Measurements from ENCODE around the gene DHRS12. TPM values are rescaled to one million over a fixed set of nuclear protein-coding genes. Genes with fewer than 3 reads are reported as not detected.

The DHRS12 gene
- total and polyA plus RNA-seq, 8 donors = 4.2 to 27.2 (median 14.1) TPM; not detected in 1

DNA sequence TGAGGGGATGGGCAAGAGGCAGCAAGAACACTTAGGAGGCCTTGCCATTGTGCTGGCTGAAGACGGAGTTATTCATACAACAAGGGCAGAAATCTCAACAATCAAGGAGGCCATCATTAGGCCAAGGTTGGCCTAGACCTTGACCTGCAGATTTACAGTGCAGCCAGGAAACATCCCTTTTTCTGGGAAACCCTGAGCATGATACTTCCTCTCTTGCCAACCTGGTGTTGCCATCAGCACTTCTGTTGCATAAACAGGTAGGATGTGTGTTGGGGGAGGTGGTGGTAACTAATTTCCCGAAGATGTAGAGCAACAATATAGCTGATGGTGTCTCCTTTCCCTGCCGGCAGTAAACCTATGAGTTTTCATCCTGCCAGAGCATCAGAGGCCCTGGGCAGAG lies 33.1 kb upstream of the DHRS12 start:
- intact Hi-C loops (cut with DNase I; ENCODE audit: low total_unique reads) = no loop called here

DNA sequence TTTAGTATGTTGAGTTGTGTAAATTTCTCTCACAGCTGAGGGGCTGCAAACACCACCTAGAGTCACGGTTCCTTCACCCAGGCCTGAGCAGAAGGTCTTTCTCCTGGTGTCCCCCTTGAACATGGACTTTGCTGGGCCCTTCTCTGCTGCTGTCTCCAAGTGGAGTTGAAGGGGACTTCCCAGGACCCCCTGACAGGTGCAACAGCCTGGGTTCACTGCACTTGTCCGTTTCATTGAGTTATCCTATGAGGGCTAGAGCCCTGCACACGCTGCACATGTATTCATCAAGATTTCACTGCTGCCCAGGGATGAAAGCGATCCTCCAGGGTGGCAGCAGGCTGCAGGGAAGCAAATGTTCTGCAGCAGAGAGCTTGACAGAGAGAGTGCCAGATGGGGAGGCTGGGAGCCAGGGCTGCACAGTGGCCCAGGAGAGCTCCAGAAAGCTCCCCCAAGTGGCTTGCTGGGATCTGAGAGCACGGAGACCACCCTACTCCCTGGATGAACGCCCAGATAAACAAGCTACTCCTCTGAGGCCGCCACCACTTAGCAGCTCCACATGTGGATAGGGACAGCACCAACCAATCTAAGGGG lies 30.7 kb upstream of the DHRS12 start:
- no peaks in the 10 kb centered on the region for H3K27me3 ChIP-seq
- H3K27ac ChIP-seq = no peak overlapping the region
- TF ChIP-seq EP300 (IDR thresholded peaks at IDR 0.05) (no peak), POLR2A (IDR thresholded peaks at IDR 0.05) (no peak), POLR2AphosphoS5 (IDR thresholded peaks at IDR 0.05) (no peak)
- TF ChIP-seq, protein P1, sequence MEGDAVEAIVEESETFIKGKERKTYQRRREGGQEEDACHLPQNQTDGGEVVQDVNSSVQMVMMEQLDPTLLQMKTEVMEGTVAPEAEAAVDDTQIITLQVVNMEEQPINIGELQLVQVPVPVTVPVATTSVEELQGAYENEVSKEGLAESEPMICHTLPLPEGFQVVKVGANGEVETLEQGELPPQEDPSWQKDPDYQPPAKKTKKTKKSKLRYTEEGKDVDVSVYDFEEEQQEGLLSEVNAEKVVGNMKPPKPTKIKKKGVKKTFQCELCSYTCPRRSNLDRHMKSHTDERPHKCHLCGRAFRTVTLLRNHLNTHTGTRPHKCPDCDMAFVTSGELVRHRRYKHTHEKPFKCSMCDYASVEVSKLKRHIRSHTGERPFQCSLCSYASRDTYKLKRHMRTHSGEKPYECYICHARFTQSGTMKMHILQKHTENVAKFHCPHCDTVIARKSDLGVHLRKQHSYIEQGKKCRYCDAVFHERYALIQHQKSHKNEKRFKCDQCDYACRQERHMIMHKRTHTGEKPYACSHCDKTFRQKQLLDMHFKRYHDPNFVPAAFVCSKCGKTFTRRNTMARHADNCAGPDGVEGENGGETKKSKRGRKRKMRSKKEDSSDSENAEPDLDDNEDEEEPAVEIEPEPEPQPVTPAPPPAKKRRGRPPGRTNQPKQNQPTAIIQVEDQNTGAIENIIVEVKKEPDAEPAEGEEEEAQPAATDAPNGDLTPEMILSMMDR (IDR thresholded peaks at IDR 0.05) = no peak
- no peak overlapping the region for H3K4me3 ChIP-seq
- H3K9me3 ChIP-seq = no peaks in the 10 kb centered on the region
- peak in 1 of 2 donors; percentile 18 for DNase-seq
- intact Hi-C loops (cut with DNase I; ENCODE audit: low total_unique reads) = no loop called here
- WGBS, 5 donors = 56 to 74% (median 59%) methylated on average over 7 of the region's 7 CpGs
- no peaks in the 10 kb centered on the region for H3K36me3 ChIP-seq
- peaks cover 0 to 4% (median 0%) of the 10 kb centered on the region in 4 donors for H3K4me1 ChIP-seq

More for the DNA sequence above, 33.1 kb upstream of the DHRS12 start:
- H3K36me3 ChIP-seq = no peaks in the 10 kb centered on the region
- 88 to 95% (median 91%) methylated on average over 2 to 3 of the region's 3 CpGs for WGBS, 5 donors
- H3K27ac ChIP-seq = peak overlapping the region in 2 of 5 donors; percentile 54 to 60
- TF ChIP-seq POLR2A (IDR thresholded peaks at IDR 0.05) (no peak), EP300 (IDR thresholded peaks at IDR 0.05) (no peak), POLR2AphosphoS5 (IDR thresholded peaks at IDR 0.05) (no peak)
- TF ChIP-seq, protein P1 (IDR thresholded peaks at IDR 0.05) = no peak
- no peak overlapping the region for H3K4me3 ChIP-seq
- no peak for DNase-seq
- H3K27me3 ChIP-seq = no peaks in the 10 kb centered on the region
- H3K4me1 ChIP-seq = peaks cover 0 to 3% (median 0%) of the 10 kb centered on the region in 4 donors
- H3K9me3 ChIP-seq = no peaks in the 10 kb centered on the region

DNA sequence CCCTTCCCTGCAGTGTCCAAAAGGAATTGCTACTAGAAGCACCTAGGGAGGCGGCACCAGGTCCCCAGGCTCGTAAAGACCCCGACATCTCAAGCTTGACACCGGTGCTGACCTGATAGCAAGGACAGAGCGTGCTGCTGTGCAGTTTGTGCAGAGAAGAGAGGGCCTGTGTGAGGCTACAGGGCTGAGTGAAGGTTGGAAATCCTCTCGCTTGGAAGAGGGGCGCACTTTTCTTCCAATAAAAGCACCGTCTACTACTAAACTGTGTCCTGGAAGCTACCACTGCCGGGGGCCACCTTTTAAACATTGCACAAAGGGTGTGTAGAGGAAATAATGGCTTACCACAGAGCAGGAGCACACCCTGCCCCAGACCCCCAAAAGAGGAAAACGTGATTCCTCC lies 30.0 kb upstream of the DHRS12 start:
- intact Hi-C loops (cut with DNase I; ENCODE audit: low total_unique reads) = no loop called here
- TF ChIP-seq POLR2AphosphoS5 (IDR thresholded peaks at IDR 0.05) = no peak
- TF ChIP-seq POLR2A (IDR thresholded peaks at IDR 0.05) = no peak
- TF ChIP-seq, protein P1 (IDR thresholded peaks at IDR 0.05) = no peak
- no peak for TF ChIP-seq EP300 (IDR thresholded peaks at IDR 0.05)
- 79 to 89% (median 84%) methylated on average over 10 of the region's 10 CpGs for WGBS, 5 donors
- Histone ChIP-seq H3K9me3 (no peaks in the 10 kb centered on the region), H3K4me3 (no peak overlapping the region), H3K4me1 (peaks cover 0 to 4% (median 0%) of the 10 kb centered on the region in 4 donors), H3K27me3 (no peaks in the 10 kb centered on the region), H3K27ac (no peak overlapping the region), H3K36me3 (no peaks in the 10 kb centered on the region)
- no peak for DNase-seq

DNA sequence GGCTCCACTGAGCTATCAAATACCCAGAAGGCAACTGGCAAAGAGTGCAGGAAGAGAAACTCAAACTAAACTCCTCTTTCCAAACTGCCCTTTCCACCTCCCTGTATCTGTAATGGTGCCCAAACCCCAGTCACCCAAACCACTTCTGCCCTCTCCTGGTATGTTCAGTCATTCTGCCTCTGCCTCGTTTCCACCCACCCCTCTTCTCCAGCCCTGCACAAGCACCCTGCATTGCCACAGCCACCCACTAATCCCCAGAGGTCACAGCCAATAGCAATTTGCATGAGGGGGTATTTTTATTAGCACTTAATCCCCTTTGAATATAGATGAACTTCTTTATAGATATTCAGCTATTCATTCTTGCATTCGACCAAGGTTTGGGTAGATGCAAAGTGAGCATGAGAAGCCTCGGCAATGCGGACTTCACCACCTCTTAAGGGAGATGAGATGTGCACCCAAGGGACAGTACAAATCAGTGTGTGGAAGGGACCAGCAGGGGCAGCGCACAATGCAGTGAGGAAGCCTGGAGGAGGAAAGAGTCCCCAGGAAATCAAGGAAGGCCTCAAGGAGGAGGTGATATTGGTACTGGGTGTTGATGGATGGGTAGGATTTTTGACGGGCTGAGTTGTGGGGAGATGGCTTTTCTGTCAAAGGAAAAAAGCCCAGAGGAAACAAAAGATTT lies 28.6 kb upstream of the DHRS12 start:
- H3K36me3 ChIP-seq = no peaks in the 10 kb centered on the region
- no peaks in the 10 kb centered on the region for H3K27me3 ChIP-seq
- peak in 1 of 2 donors; percentile 59 for DNase-seq
- intact Hi-C loops (cut with DNase I; ENCODE audit: low total_unique reads) = no loop called here
- no peak for TF ChIP-seq POLR2AphosphoS5 (IDR thresholded peaks at IDR 0.05)
- TF ChIP-seq, protein P1 (IDR thresholded peaks at IDR 0.05) = peak in 3 of 7 experiments; percentile 19 to 33 (median 29)
- no peak overlapping the region for H3K4me3 ChIP-seq
- no peak overlapping the region for H3K27ac ChIP-seq
- no peaks in the 10 kb centered on the region for H3K9me3 ChIP-seq
- H3K4me1 ChIP-seq = peaks cover 0 to 11% (median 0%) of the 10 kb centered on the region in 4 donors
- 71 to 75% (median 72%) methylated on average over 6 of the region's 6 CpGs for WGBS, 5 donors
